ENCODE data around the gene TCF19. TPM values are rescaled to one million over a fixed set of nuclear protein-coding genes. Genes with fewer than 3 reads are reported as not detected.

TCF19 gene
- total and polyA plus RNA-seq, 2 experiments from 2014 or later: 18.3 to 28.4 TPM

DNA sequence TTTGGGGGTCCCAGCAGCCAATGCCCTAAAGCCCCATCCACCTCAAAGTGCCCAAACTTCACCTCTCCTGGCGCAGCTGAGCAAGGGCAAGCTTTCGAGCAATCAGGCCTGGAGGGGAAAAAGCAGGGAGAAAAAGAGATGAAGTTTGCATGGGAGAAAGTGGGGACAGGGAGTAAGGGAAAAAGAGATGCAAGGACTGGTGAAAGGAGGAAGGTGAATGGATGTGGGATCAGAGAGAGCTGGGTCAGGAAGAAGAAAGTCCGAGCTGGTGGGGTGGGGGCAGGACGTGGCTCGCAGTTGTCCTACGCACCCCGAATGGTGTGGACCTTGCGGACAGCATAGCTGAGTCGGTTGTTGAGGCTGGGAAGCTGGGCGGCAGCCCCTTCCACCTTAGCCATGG is 13.0 kb upstream of the TCF19 start:
- H3K4me3 ChIP-seq: no peak overlapping the region
- H4K20me1 ChIP-seq (ENCODE audit: insufficient read depth): no peaks in the 10 kb centered on the region
- H3K9ac ChIP-seq: no peak overlapping the region
- in situ Hi-C loops (cut with MboI): no loop called here
- no peak overlapping the region for H3K27ac ChIP-seq
- no peak for TF ChIP-seq EZH2 (IDR thresholded peaks at IDR 0.05; ENCODE audit: insufficient read depth, poor library complexity, severe bottlenecking)
- TF ChIP-seq EZH2phosphoT487 (IDR thresholded peaks at IDR 0.05; ENCODE audit: insufficient read depth, low read depth): no peak
- no peak overlapping the region for H2AFZ ChIP-seq
- H3F3A ChIP-seq (ENCODE audit: insufficient read depth): no peaks in the 10 kb centered on the region
- H3K9me2 ChIP-seq (ENCODE audit: insufficient read depth): no peaks in the 10 kb centered on the region
- DNase-seq: no peak
- H3K9me3 ChIP-seq (ENCODE audit: low read depth): no peaks in the 10 kb centered on the region
- peaks cover 12% of the 10 kb centered on the region for H3K4me1 ChIP-seq (ENCODE audit: insufficient read depth)
- no peaks in the 10 kb centered on the region for H3K36me3 ChIP-seq (ENCODE audit: low read depth)
- 96 to 98% methylated on average over 10 of the region's 10 CpGs for WGBS, 2 experiments (ENCODE audit: low coverage in 1 of 2, low lambda C conversion rate in 2 of 2, missing lambda C conversion rate in 2 of 2)
- H3K4me2 ChIP-seq (ENCODE audit: unreplicated experiment): no peak overlapping the region
- H3K79me2 ChIP-seq (ENCODE audit: insufficient read depth): no peaks in the 10 kb centered on the region
- H3K27me3 ChIP-seq (replicated peaks; ENCODE audit: insufficient read depth): no peaks in the 10 kb centered on the region

DNA sequence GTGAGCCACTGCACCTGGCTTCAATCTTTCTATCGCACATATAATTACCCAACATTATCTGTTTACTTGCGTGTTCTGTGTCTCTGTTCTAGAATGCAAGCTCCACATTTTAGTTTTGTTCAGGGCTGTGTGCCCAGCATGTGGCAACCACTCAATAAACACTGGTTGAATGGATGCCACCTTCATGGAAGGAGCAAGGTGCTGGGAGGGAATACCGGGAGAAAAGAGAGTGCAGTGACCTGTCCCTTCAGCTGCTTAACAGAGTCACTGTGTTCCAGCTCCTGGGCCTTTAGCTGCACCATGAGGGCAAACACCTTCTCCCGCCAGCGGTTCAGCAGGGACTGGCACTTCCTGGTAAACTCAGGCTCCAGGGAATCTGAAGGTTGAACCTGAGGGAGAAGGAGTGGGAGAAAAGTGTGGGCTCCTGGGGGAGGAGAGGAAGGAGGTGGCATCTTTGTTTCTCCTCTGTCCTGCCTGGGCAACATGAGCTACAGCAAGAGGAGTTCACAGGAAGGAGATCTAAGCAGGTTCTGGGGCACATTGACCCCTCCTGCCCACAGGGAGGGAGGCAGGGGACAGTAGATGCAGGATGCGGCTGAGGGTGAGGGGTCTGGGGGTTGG is 8.5 kb upstream of the TCF19 start:
- Histone ChIP-seq H3K79me2 (ENCODE audit: insufficient read depth) (no peaks in the 10 kb centered on the region), H4K20me1 (ENCODE audit: insufficient read depth) (no peaks in the 10 kb centered on the region), H3K4me1 (ENCODE audit: insufficient read depth) (no peaks in the 10 kb centered on the region), H3K4me3 (no peak overlapping the region), H3K9ac (no peak overlapping the region), H3K4me2 (ENCODE audit: unreplicated experiment) (no peak overlapping the region), H3K9me2 (ENCODE audit: insufficient read depth) (no peaks in the 10 kb centered on the region), H3K27ac (no peak overlapping the region), H3K9me3 (ENCODE audit: low read depth) (no peaks in the 10 kb centered on the region), H3F3A (ENCODE audit: insufficient read depth) (no peaks in the 10 kb centered on the region), H3K36me3 (ENCODE audit: low read depth) (no peaks in the 10 kb centered on the region), H2AFZ (no peak overlapping the region), H3K27me3 (replicated peaks; ENCODE audit: insufficient read depth) (no peaks in the 10 kb centered on the region)
- TF ChIP-seq EZH2 (IDR thresholded peaks at IDR 0.05; ENCODE audit: insufficient read depth, poor library complexity, severe bottlenecking): no peak
- in situ Hi-C loops (cut with MboI): no loop called here
- no peak for DNase-seq
- 99 to 100% methylated on average over 6 of the region's 6 CpGs for WGBS, 2 experiments (ENCODE audit: low coverage in 1 of 2, low lambda C conversion rate in 2 of 2, missing lambda C conversion rate in 2 of 2)

DNA sequence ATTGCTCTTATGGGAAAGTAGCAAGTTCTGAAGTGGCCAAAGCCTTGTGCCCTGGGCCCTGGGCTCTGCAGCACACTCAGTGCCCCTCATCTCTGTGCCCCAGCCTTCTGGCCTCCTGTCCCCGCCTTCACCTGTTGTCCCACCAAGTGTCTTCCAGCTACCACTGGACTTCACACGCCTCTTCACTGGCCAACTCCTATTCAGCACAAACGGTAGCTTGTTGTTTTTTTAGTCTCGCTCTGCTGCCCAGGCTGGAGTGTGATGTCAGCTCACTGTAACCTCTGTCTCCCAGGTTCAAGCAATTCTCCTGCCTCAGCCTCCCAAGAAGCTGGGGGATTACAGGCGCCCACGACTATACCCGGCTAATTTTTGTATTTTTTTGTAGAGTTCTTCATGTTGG is 5.6 kb upstream of the TCF19 start:
- WGBS, 2 experiments (ENCODE audit: low coverage in 1 of 2, low lambda C conversion rate in 2 of 2, missing lambda C conversion rate in 2 of 2): 80 to 84% methylated on average over 7 of the region's 7 CpGs
- no peak overlapping the region for H3K4me2 ChIP-seq (ENCODE audit: unreplicated experiment)
- no peaks in the 10 kb centered on the region for H3K9me2 ChIP-seq (ENCODE audit: insufficient read depth)
- H3K36me3 ChIP-seq (ENCODE audit: low read depth): no peaks in the 10 kb centered on the region
- H3K4me1 ChIP-seq (ENCODE audit: insufficient read depth): no peaks in the 10 kb centered on the region
- no peak overlapping the region for H3K9ac ChIP-seq
- H3K27ac ChIP-seq: no peak overlapping the region
- DNase-seq: no peak
- TF ChIP-seq EZH2phosphoT487 (IDR thresholded peaks at IDR 0.05; ENCODE audit: insufficient read depth, low read depth) (no peak), EZH2 (IDR thresholded peaks at IDR 0.05; ENCODE audit: insufficient read depth, poor library complexity, severe bottlenecking) (no peak)
- in situ Hi-C loops (cut with MboI): no loop called here
- no peaks in the 10 kb centered on the region for H3F3A ChIP-seq (ENCODE audit: insufficient read depth)
- no peaks in the 10 kb centered on the region for H3K27me3 ChIP-seq (replicated peaks; ENCODE audit: insufficient read depth)
- no peaks in the 10 kb centered on the region for H3K79me2 ChIP-seq (ENCODE audit: insufficient read depth)
- no peaks in the 10 kb centered on the region for H4K20me1 ChIP-seq (ENCODE audit: insufficient read depth)
- H3K9me3 ChIP-seq (ENCODE audit: low read depth): no peaks in the 10 kb centered on the region
- no peak overlapping the region for H3K4me3 ChIP-seq
- H2AFZ ChIP-seq: no peak overlapping the region

DNA sequence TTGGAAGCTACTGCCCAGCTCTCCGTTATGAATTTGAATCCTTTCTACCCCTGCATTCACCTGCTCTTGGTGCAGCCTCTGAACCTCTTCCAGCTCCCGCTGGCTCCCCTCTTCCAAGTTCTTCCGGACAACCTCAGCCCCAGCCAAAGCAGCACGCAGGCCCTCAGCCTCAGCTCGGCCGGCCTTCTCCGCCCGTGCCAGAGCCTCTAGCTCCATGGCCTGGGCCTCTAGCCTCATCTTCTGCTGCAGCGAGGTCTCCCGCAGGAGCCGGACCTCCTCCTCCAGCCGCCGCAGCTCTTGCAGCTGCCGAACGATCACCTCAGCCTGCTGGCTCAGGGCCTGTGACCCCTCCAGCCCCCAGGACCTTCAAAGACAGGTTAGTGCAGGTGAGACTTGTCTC is 4.0 kb upstream of the TCF19 start:
- Histone ChIP-seq H2AFZ (no peak overlapping the region), H3K4me2 (ENCODE audit: unreplicated experiment) (no peak overlapping the region), H3K4me1 (ENCODE audit: insufficient read depth) (0 out of 2 replicates have a peak, but pooled peaks cover 3% of the 10 kb centered on the region), H3K27ac (no peak overlapping the region), H3K27me3 (replicated peaks; ENCODE audit: insufficient read depth) (no peaks in the 10 kb centered on the region), H3K9ac (no peak overlapping the region), H3F3A (ENCODE audit: insufficient read depth) (peaks cover 4% of the 10 kb centered on the region; the same call in 1 of the 2 replicates), H3K9me2 (ENCODE audit: insufficient read depth) (no peaks in the 10 kb centered on the region), H3K79me2 (ENCODE audit: insufficient read depth) (no peaks in the 10 kb centered on the region), H3K36me3 (ENCODE audit: low read depth) (no peaks in the 10 kb centered on the region), H4K20me1 (ENCODE audit: insufficient read depth) (no peaks in the 10 kb centered on the region), H3K9me3 (ENCODE audit: low read depth) (no peaks in the 10 kb centered on the region), H3K4me3 (no peak overlapping the region)
- no peak for TF ChIP-seq EZH2 (IDR thresholded peaks at IDR 0.05; ENCODE audit: insufficient read depth, poor library complexity, severe bottlenecking)
- TF ChIP-seq EZH2phosphoT487 (IDR thresholded peaks at IDR 0.05; ENCODE audit: insufficient read depth, low read depth): no peak
- no peak for DNase-seq
- in situ Hi-C loops (cut with MboI): no loop called here
- 98 to 99% methylated on average over 13 to 15 of the region's 15 CpGs for WGBS, 2 experiments (ENCODE audit: low coverage in 1 of 2, low lambda C conversion rate in 2 of 2, missing lambda C conversion rate in 2 of 2)
